Ishikawa (cell line): ENCODE measurements around the gene CXCR4.

Experiments used
- CEBPB ChIP-seq: IDR thresholded peaks from 2 replicates; pipeline ENCODE4 v1.6.1; 2012
- CREB1 ChIP-seq: IDR thresholded peaks from 2 replicates; pipeline ENCODE4 v1.6.1; 2012; ENCODE audit warnings: low read depth
- EGR1 ChIP-seq: IDR thresholded peaks from 2 replicates; pipeline ENCODE4 v1.6.1; 2012
- EP300 ChIP-seq: IDR thresholded peaks from 2 replicates; pipeline ENCODE4 v1.6.1; 2012; ENCODE audit warnings: borderline replicate concordance
- FOXM1 ChIP-seq: IDR thresholded peaks from 2 replicates; pipeline ENCODE4 v1.6.1; 2012; ENCODE audit warnings: low read depth, borderline replicate concordance
- MAX ChIP-seq: IDR thresholded peaks from 2 replicates; pipeline ENCODE4 v1.6.1; 2012
- NFIC ChIP-seq: IDR thresholded peaks from 2 replicates; pipeline ENCODE4 v1.6.1; 2012
- RAD21 ChIP-seq: IDR thresholded peaks from 2 replicates; pipeline ENCODE4 v1.6.1; 2012; ENCODE audit warnings: low read depth
- REST ChIP-seq: IDR thresholded peaks from 2 replicates; pipeline ENCODE4 v1.6.1; 2012; ENCODE audit warnings: low read depth, mild to moderate bottlenecking
- TAF1 ChIP-seq: IDR thresholded peaks from 2 replicates; pipeline ENCODE4 v1.6.1; 2012; ENCODE audit warnings: low read depth, mild to moderate bottlenecking
- TCF12 ChIP-seq: IDR thresholded peaks from 2 replicates; pipeline ENCODE4 v1.6.1; 2012; ENCODE audit warnings: low read depth
- TEAD4 ChIP-seq: IDR thresholded peaks from 2 replicates; pipeline ENCODE4 v1.6.1; 2012
- USF1 ChIP-seq: IDR thresholded peaks from 2 replicates; pipeline ENCODE4 v1.6.1; 2012
- YY1 ChIP-seq: IDR thresholded peaks from 2 replicates; pipeline ENCODE4 v1.6.1; 2012; ENCODE audit warnings: low read depth
- ZBTB7A ChIP-seq: IDR thresholded peaks from 2 replicates; pipeline ENCODE4 v1.6.1; 2012; ENCODE audit warnings: low read depth

CXCR4 gene

GRCh38 chr2:136154384-136154783 is 36.4 kb upstream of the CXCR4 start:
- TF ChIP-seq YY1: no peak
- TF ChIP-seq EP300: no peak
- TF ChIP-seq NFIC: no peak
- no peak for TF ChIP-seq CREB1
- no peak for TF ChIP-seq FOXM1
- no peak for TF ChIP-seq TEAD4
- TF ChIP-seq ZBTB7A: no peak
- no peak for TF ChIP-seq RAD21
- no peak for TF ChIP-seq USF1
- TF ChIP-seq TAF1: no peak
- no peak for TF ChIP-seq TCF12
- TF ChIP-seq REST: no peak

DNA sequence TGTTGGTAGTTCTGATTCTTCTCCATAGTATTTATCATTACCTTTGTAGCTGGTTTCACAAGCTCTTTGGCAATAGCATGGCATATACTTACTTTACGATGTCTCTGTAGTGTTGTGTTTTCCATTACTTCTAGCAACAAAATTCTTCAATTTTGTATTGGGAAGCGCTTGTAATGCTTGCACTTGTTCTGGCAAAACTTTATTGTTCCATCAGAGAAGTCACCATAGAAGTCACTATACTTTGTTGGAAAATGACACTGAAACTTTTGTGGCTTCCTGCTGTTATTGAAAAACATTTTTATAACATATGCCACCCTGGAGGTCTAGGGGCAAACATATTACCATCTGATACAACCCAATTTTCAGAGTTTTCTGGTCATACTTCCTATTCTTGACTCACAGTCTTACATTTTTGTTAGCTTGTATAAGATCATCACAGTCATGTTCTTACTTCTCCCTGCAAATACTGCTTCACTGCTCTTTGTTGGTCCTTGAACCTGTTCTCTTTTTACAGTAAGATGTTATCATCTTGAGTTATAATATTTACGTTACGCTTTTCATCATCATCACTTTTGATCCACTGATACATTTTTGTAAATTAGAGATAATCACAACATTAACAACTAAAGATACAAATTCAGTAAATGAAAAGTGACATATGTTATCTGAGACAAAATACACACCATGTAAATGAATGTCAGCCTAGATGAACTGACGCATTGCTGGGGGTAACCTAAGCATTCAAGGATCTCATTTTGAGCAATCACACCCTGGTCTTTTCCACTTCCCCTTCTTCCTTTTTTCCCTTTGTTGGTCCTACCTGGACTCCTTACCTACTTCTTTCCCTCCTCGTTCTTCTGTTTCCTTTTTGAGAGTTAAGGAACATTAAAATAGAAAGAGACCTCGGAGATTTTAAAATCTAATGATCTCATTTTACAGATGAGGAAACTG is 33.3 kb upstream of the CXCR4 start:
- TF ChIP-seq YY1 (no peak), CREB1 (no peak), ZBTB7A (no peak), TEAD4 (no peak), MAX (no peak), USF1 (no peak), REST (no peak), CEBPB (no peak), TCF12 (no peak), EGR1 (no peak), RAD21 (no peak), FOXM1 (no peak), NFIC (no peak), TAF1 (no peak), EP300 (no peak)

- no peak for TF ChIP-seq TAF1
- peak; percentile 66 for TF ChIP-seq CEBPB
- TF ChIP-seq NFIC: no peak
Observed at GRCh38 chr2:136149011-136149410, 31.1 kb upstream of the CXCR4 start.

DNA sequence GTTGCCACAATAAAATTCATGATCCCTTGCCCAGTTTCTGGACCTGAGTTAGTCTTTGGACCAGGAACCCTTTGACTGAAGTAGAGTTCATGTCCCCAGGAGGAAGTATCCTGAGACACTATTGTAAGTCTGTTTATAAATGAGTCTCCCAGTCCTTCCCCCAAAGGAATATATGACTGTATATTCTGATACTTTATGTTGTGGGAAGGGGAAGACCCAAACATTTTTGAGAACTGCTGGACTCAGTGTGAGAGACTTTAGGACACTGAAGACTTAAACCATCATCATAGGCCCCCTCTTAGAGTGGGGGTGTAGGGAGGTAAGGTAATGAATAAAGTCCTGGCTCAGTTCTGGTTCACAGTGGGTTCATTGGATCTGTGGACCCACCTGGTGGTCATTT is 28.6 kb upstream of the CXCR4 start:
- no peak for TF ChIP-seq TAF1
- TF ChIP-seq CEBPB: no peak
- no peak for TF ChIP-seq ZBTB7A
- TF ChIP-seq RAD21: no peak
- no peak for TF ChIP-seq EGR1
- TF ChIP-seq YY1: no peak
- no peak for TF ChIP-seq TCF12
- TF ChIP-seq REST: no peak
- TF ChIP-seq MAX: no peak
- TF ChIP-seq EP300: no peak
- TF ChIP-seq NFIC: no peak
- TF ChIP-seq CREB1: no peak
- no peak for TF ChIP-seq TEAD4
- no peak for TF ChIP-seq FOXM1
